Ishikawa (cell line): ENCODE results near the gene CFHR4.

Experiments used
- MAX ChIP-seq: IDR thresholded peaks from 2 replicates; pipeline ENCODE4 v1.6.1; 2012
- RAD21 ChIP-seq: IDR thresholded peaks from 2 replicates; pipeline ENCODE4 v1.6.1; 2012; ENCODE audit warnings: low read depth
- TAF1 ChIP-seq: IDR thresholded peaks from 2 replicates; pipeline ENCODE4 v1.6.1; 2012; ENCODE audit warnings: low read depth, mild to moderate bottlenecking
- TCF12 ChIP-seq: IDR thresholded peaks from 2 replicates; pipeline ENCODE4 v1.6.1; 2012; ENCODE audit warnings: low read depth
- YY1 ChIP-seq: IDR thresholded peaks from 2 replicates; pipeline ENCODE4 v1.6.1; 2012; ENCODE audit warnings: low read depth
- ZBTB7A ChIP-seq: IDR thresholded peaks from 2 replicates; pipeline ENCODE4 v1.6.1; 2012; ENCODE audit warnings: low read depth

GRCh38 chr1:196902344-196902743 lies 14.5 kb downstream of the CFHR4 start:
- TF ChIP-seq MAX, result no peak
- TF ChIP-seq TAF1, result no peak
- no peak for TF ChIP-seq TCF12
- TF ChIP-seq YY1, result no peak
- no peak for TF ChIP-seq ZBTB7A
- no peak for TF ChIP-seq RAD21
